Peyer's patch (tissue), 4 donors: ENCODE data around the gene ZNF384.

Source experiments
- POLR2A ChIP-seq, 2 donors: fragments of 450-650 bp; IDR thresholded peaks; one replicate each; pipeline ENCODE4 v1.5.1; 2017; ENCODE audit warnings: antibody characterized with exemption in 2 of 2, mild to moderate bottlenecking in 2 of 2, moderate library complexity in 2 of 2
- TF ChIP-seq, protein P1 (sequence below), 6 experiments: fragments of 450-650 bp in 4 of 6; fragments of 200-600 bp in 2 of 6; sonication (generic) in 1 of 6; IDR thresholded peaks; one replicate each; pipeline ENCODE4 v1.5.1; 2017 to 2019; ENCODE audit warnings: antibody characterized with exemption in 6 of 6, mild to moderate bottlenecking in 3 of 6, moderate library complexity in 1 of 6

- TF ChIP-seq POLR2A (IDR thresholded peaks at IDR 0.05) = no peak
- TF ChIP-seq, protein P1, sequence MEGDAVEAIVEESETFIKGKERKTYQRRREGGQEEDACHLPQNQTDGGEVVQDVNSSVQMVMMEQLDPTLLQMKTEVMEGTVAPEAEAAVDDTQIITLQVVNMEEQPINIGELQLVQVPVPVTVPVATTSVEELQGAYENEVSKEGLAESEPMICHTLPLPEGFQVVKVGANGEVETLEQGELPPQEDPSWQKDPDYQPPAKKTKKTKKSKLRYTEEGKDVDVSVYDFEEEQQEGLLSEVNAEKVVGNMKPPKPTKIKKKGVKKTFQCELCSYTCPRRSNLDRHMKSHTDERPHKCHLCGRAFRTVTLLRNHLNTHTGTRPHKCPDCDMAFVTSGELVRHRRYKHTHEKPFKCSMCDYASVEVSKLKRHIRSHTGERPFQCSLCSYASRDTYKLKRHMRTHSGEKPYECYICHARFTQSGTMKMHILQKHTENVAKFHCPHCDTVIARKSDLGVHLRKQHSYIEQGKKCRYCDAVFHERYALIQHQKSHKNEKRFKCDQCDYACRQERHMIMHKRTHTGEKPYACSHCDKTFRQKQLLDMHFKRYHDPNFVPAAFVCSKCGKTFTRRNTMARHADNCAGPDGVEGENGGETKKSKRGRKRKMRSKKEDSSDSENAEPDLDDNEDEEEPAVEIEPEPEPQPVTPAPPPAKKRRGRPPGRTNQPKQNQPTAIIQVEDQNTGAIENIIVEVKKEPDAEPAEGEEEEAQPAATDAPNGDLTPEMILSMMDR (IDR thresholded peaks at IDR 0.05) = no peak
These were observed 45.6 kb upstream of the ZNF384 start for GRCh38 chr12:6734506-6735387.
